ENCODE data around the gene SERP2.

The SERP2 gene

DNA sequence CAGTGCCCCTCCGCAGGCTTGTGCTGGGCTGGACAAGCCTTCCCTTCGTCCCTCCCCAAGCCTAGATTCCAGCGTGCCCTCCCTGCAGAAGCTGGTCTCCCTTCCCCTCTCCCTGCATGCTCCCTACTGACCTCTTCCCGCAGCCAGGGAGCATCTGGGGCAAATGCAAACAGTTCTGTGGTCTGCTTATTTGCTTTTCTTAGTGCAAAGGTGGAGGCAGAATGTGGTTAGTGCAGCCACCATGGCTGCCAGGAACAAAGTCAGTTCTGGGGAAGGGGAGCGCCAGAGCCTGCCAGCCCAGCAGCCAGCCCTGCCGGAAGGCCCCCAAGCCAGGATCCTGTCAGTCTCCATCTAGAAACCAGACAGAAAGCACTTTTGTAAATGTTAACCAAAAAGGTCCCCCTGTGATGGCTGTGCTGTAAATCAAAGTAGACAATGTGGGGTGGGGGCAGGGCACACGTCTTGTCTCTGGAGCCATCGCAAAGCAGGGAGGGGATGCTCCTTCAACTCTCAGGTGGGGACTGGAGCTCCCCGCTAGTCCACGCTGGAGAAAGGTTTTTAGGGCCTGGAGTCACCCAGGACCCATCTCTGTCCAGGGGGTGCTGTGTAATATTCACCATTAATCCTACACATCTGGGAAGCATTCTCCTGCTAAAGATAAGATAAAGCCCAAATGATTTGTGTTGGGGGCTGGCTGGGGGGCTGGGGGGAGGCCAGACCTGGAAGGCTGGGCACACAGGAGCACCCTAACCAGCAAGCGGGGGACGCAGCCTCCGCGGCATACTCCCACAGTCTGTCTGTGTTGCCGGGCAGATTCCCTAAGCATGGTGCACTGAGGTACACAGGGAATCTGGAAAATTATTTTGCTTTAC lies 30.9 kb downstream of the SERP2 start:
- Histone ChIP-seq H3K27me3 (ENCODE audit: control insufficient read depth in 1 of 2, insufficient read depth in 2 of 2, low read length in 2 of 2) (no peaks in the 10 kb centered on the region), H3K36me3 (ENCODE audit: insufficient read depth, low read length) (no peaks in the 10 kb centered on the region), H3K9me3 (ENCODE audit: low read length) (no peaks in the 10 kb centered on the region), H3K4me1 (ENCODE audit: insufficient read depth, low read length) (no peaks in the 10 kb centered on the region), H3K9ac (ENCODE audit: low read length) (no peak overlapping the region), H3K4me3 (ENCODE audit: low read depth in 1 of 2, low read length in 2 of 2) (no peak overlapping the region), H3K27ac (ENCODE audit: low read depth, low read length) (no peak overlapping the region)

DNA sequence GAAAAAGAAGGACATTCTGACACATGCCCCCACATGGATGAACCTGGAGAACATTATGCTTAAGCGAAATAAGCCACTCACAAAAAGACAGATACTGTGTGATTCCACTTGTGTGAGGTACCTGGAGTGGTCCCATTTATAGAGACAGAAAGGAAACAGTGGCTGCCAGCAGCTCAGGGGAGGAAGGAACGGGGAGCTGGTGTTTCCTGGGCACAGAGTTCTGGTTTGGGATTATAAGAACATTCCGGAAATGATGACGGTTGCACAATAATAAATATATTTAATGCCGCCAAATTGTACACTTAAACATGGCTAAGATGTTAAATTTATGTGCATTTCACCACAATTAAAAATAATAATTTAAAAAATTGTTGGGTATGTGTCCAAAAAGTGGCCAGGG lies 33.0 kb downstream of the SERP2 start:
- no peak overlapping the region for H3K27ac ChIP-seq (ENCODE audit: low read depth, low read length)

DNA sequence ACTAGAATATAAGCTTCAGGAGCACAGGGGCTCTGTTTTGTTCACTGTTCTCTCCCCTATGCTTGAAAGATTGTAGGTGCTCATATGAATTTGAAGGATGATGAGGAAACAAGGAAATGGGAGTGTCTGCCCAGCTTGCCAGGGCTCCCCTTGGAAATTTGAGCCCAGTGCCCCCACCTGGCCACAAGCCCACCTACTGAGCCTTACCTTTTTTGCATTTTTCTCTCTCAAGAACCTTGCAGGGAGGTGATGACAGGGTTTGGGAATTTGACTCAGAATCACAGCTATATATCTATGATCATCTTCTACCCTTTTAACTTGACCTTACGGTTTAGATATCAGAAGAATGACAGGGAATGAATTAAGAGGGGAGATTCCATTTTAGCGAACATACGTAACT lies 33.8 kb downstream of the SERP2 start:
- no peaks in the 10 kb centered on the region for H3K27me3 ChIP-seq (ENCODE audit: control insufficient read depth in 1 of 2, insufficient read depth in 2 of 2, low read length in 2 of 2)
- no peak overlapping the region for H3K27ac ChIP-seq (ENCODE audit: low read depth, low read length)
- no peaks in the 10 kb centered on the region for H3K9me3 ChIP-seq (ENCODE audit: low read length)
- no peak overlapping the region for H3K9ac ChIP-seq (ENCODE audit: low read length)
- no peaks in the 10 kb centered on the region for H3K36me3 ChIP-seq (ENCODE audit: insufficient read depth, low read length)
- no peak overlapping the region for H3K4me3 ChIP-seq (ENCODE audit: low read depth in 1 of 2, low read length in 2 of 2)
- no peaks in the 10 kb centered on the region for H3K4me1 ChIP-seq (ENCODE audit: insufficient read depth, low read length)

More for the DNA sequence above, 33.0 kb downstream of the SERP2 start:
- no peaks in the 10 kb centered on the region for H3K27me3 ChIP-seq (ENCODE audit: control insufficient read depth in 1 of 2, insufficient read depth in 2 of 2, low read length in 2 of 2)
- H3K9me3 ChIP-seq (ENCODE audit: low read length) = no peaks in the 10 kb centered on the region
- no peak overlapping the region for H3K9ac ChIP-seq (ENCODE audit: low read length)
- no peaks in the 10 kb centered on the region for H3K4me1 ChIP-seq (ENCODE audit: insufficient read depth, low read length)
- no peak overlapping the region for H3K4me3 ChIP-seq (ENCODE audit: low read depth in 1 of 2, low read length in 2 of 2)
- no peaks in the 10 kb centered on the region for H3K36me3 ChIP-seq (ENCODE audit: insufficient read depth, low read length)

DNA sequence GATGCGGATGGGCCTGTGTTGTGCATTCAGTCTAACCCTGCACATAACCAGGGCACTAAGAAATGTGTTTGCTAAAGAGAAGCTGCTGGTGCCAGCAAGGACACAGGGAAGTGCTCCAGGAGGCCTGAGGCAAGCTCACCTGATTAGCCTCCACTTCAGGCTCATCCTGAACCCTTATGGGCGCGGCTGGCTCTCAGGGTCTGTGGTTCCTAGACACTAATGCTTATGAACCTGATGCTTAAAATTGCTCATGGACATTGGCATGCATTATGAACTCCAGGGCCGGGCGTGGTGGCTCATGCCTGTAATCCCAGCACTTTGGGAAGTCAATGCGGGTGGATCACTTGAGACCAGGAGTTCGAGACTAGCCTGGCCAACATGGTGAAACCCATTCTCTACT lies 34.3 kb downstream of the SERP2 start:
- no peak overlapping the region for H3K4me3 ChIP-seq (ENCODE audit: low read depth in 1 of 2, low read length in 2 of 2)
- H3K4me1 ChIP-seq (ENCODE audit: insufficient read depth, low read length) = no peaks in the 10 kb centered on the region
- no peaks in the 10 kb centered on the region for H3K36me3 ChIP-seq (ENCODE audit: insufficient read depth, low read length)
- H3K9me3 ChIP-seq (ENCODE audit: low read length) = no peaks in the 10 kb centered on the region
- no peak overlapping the region for H3K9ac ChIP-seq (ENCODE audit: low read length)
- H3K27me3 ChIP-seq (ENCODE audit: control insufficient read depth in 1 of 2, insufficient read depth in 2 of 2, low read length in 2 of 2) = no peaks in the 10 kb centered on the region
- no peak overlapping the region for H3K27ac ChIP-seq (ENCODE audit: low read depth, low read length)

DNA sequence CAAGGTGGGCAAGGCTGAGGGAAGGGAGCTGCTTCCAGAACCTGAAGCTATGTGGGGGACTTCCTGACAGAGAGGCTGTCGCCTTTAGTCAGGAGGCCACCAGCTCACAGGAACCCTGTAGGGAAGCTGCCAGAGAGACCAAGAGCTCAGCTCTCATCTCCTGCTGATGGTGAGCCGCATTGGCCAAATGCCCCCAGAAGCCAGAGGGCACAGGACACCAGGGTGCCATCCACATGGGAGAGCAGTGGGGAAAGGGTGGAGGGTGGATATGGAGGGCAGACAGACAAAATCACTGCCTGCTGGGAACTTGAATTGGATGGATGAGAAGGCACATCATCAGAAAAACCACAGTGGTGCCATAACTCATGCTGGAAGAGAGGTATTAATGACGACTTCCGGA lies 36.0 kb downstream of the SERP2 start:
- Histone ChIP-seq H3K4me3 (ENCODE audit: low read depth in 1 of 2, low read length in 2 of 2) (no peak overlapping the region), H3K27me3 (ENCODE audit: control insufficient read depth in 1 of 2, insufficient read depth in 2 of 2, low read length in 2 of 2) (no peaks in the 10 kb centered on the region), H3K36me3 (ENCODE audit: insufficient read depth, low read length) (no peaks in the 10 kb centered on the region), H3K27ac (ENCODE audit: low read depth, low read length) (no peak overlapping the region), H3K9ac (ENCODE audit: low read length) (no peak overlapping the region), H3K4me1 (ENCODE audit: insufficient read depth, low read length) (no peaks in the 10 kb centered on the region), H3K9me3 (ENCODE audit: low read length) (no peaks in the 10 kb centered on the region)

DNA sequence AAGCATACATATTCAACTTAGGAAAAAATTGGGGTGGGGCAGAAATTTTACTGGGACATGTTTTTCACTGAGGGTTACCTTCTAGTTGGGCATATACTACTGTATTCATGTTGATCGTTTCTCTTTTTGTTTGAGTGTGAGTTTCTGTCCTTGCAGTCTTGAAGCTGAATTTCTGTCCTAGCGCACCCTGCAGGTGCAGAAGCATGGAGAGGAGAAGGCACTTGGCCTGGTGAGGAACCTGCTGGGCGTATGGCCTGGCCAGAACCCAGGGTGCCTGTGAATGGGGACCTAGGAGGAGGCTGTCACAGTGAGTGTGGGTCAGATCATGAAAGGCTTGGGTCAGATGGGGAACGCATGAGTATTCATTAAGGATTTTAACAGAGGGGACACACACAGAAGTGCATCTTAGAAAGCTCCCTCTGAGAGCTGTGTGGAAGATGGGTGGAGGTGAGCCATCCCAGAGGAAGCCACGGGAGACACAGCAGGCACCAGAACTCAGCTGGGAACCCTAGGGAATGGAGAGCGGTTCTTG lies 36.8 kb downstream of the SERP2 start:
- H3K36me3 ChIP-seq (ENCODE audit: insufficient read depth, low read length) = no peaks in the 10 kb centered on the region
- no peak overlapping the region for H3K4me3 ChIP-seq (ENCODE audit: low read depth in 1 of 2, low read length in 2 of 2)
- no peaks in the 10 kb centered on the region for H3K9me3 ChIP-seq (ENCODE audit: low read length)

DNA sequence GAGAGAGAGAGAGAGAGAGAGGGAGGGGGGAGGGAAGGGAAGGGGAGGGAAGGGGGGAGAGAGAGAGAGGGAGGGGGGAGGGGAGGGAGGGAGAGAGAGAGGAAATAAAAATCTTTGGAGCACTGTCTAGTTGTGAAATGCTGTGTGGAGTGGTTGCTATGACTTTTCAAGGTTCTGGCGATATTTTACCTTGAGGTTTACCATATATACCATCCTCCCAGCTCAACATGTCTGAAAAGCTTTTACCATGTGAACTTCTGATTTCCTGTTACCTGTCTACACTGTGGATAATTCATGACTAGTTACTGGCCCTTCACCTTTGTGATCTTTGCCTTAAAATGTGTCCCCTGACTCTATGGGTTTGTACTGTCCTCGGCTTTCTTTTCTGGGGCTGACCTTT lies 38.2 kb downstream of the SERP2 start:
- Histone ChIP-seq H3K36me3 (ENCODE audit: insufficient read depth, low read length) (no peaks in the 10 kb centered on the region), H3K27me3 (ENCODE audit: control insufficient read depth in 1 of 2, insufficient read depth in 2 of 2, low read length in 2 of 2) (no peaks in the 10 kb centered on the region), H3K9ac (ENCODE audit: low read length) (no peak overlapping the region), H3K4me3 (ENCODE audit: low read depth in 1 of 2, low read length in 2 of 2) (no peak overlapping the region), H3K27ac (ENCODE audit: low read depth, low read length) (no peak overlapping the region), H3K4me1 (ENCODE audit: insufficient read depth, low read length) (no peaks in the 10 kb centered on the region), H3K9me3 (ENCODE audit: low read length) (no peaks in the 10 kb centered on the region)

More for the DNA sequence above, 36.8 kb downstream of the SERP2 start:
- no peak overlapping the region for H3K9ac ChIP-seq (ENCODE audit: low read length)
- no peaks in the 10 kb centered on the region for H3K27me3 ChIP-seq (ENCODE audit: control insufficient read depth in 1 of 2, insufficient read depth in 2 of 2, low read length in 2 of 2)
- H3K27ac ChIP-seq (ENCODE audit: low read depth, low read length) = no peak overlapping the region
- no peaks in the 10 kb centered on the region for H3K4me1 ChIP-seq (ENCODE audit: insufficient read depth, low read length)

DNA sequence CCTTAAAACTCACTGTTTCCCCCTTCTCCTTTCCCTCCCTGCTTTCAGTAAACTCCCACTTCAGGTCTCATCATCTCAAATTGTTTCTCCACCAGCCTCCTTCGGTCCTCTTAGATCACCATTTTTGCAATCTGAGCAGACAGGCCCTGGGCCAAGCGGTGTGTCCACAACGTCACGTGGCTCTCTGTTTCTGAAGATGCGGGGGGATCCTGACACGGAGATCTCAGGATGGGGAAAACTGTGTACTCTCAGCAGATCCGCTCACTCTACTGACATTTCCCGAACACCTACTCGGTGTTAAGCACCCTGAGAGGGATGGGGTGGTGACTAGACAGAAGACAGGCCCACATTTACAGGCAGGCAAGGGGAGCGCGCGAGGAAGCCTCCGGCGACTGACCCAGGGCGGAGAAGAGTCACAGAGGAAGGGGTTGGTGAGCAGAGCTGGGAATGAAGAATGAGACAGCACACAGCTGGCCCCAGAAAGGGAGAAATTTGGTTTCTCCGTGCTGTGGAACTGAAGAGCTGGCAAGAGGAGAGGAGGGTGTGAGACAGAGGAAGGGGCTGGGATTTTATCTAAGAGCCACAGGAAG lies 38.8 kb downstream of the SERP2 start:
- H3K27ac ChIP-seq (ENCODE audit: low read depth, low read length) = no peak overlapping the region
- H3K4me3 ChIP-seq (ENCODE audit: low read depth in 1 of 2, low read length in 2 of 2) = no peak overlapping the region
- H3K4me1 ChIP-seq (ENCODE audit: insufficient read depth, low read length) = no peaks in the 10 kb centered on the region
- no peaks in the 10 kb centered on the region for H3K36me3 ChIP-seq (ENCODE audit: insufficient read depth, low read length)
- H3K9ac ChIP-seq (ENCODE audit: low read length) = no peak overlapping the region
- H3K27me3 ChIP-seq (ENCODE audit: control insufficient read depth in 1 of 2, insufficient read depth in 2 of 2, low read length in 2 of 2) = no peaks in the 10 kb centered on the region
- H3K9me3 ChIP-seq (ENCODE audit: low read length) = no peaks in the 10 kb centered on the region

DNA sequence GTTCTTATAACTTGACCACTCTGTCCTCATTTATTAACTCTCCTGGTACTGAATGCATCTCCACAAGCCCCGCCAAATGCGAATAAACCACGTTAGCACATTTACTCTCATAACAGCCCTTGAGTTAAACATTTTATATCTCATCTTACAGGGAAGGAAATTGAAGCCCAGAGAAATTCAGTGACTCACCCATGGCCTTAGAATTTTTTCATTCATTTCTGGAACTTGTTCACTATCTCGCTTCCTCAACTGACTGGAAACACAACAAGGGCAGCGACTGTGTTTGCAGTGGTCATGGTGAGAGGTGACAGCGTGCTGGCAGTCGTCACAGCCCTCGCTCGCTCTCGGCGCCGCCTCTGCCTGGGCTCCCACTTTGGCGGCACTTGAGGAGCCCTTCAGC lies 39.5 kb downstream of the SERP2 start:
- H3K9me3 ChIP-seq (ENCODE audit: low read length) = no peaks in the 10 kb centered on the region
- no peaks in the 10 kb centered on the region for H3K27me3 ChIP-seq (ENCODE audit: control insufficient read depth in 1 of 2, insufficient read depth in 2 of 2, low read length in 2 of 2)
- no peaks in the 10 kb centered on the region for H3K4me1 ChIP-seq (ENCODE audit: insufficient read depth, low read length)
- H3K27ac ChIP-seq (ENCODE audit: low read depth, low read length) = no peak overlapping the region
- no peak overlapping the region for H3K4me3 ChIP-seq (ENCODE audit: low read depth in 1 of 2, low read length in 2 of 2)
- no peak overlapping the region for H3K9ac ChIP-seq (ENCODE audit: low read length)
- no peaks in the 10 kb centered on the region for H3K36me3 ChIP-seq (ENCODE audit: insufficient read depth, low read length)

DNA sequence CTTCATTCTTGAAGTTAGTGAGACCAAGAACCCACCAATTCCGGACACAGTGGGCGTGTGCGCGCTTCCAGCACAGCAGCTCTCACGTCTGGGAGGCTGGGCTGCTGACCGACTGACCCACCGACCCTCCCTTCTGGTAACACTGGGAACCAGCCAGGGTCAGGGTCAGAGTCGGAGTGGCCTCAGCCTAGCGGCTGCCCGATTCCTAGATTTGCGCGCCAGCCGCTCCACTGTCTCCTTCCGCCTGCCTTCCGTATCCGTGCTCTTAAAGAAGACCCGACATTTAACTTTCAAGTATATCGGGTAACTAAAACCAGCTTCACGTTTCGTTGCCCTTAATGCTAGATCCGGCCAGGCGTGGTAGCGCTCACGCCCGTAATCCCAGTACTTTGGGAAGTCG lies 41.1 kb downstream of the SERP2 start:
- Histone ChIP-seq H3K4me3 (ENCODE audit: low read depth in 1 of 2, low read length in 2 of 2) (no peak overlapping the region), H3K36me3 (ENCODE audit: insufficient read depth, low read length) (no peaks in the 10 kb centered on the region), H3K9ac (ENCODE audit: low read length) (no peak overlapping the region), H3K4me1 (ENCODE audit: insufficient read depth, low read length) (no peaks in the 10 kb centered on the region), H3K27me3 (ENCODE audit: control insufficient read depth in 1 of 2, insufficient read depth in 2 of 2, low read length in 2 of 2) (no peaks in the 10 kb centered on the region), H3K9me3 (ENCODE audit: low read length) (no peaks in the 10 kb centered on the region), H3K27ac (ENCODE audit: low read depth, low read length) (no peak overlapping the region)

DNA sequence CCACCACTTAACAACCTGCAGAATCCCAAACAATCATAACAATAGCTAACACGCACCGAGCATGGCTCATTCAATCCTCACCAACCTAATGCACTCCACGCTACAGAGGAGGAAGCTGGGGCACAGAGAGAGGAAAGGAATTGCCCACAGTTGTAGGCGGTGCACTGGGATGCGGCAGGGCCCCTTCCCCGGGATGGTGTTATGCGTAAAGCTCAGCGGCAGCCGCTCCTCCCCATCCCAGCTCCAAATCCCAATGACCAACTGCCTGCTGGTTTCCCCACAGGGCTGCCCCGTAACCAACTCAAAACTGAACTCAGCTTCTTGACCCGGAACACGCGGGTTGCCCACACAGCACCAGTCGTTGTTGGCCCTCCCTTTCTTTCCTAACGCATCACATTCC lies 42.2 kb downstream of the SERP2 start:
- no peaks in the 10 kb centered on the region for H3K4me1 ChIP-seq (ENCODE audit: insufficient read depth, low read length)
- no peaks in the 10 kb centered on the region for H3K27me3 ChIP-seq (ENCODE audit: control insufficient read depth in 1 of 2, insufficient read depth in 2 of 2, low read length in 2 of 2)
- no peak overlapping the region for H3K9ac ChIP-seq (ENCODE audit: low read length)
- no peaks in the 10 kb centered on the region for H3K36me3 ChIP-seq (ENCODE audit: insufficient read depth, low read length)
- H3K9me3 ChIP-seq (ENCODE audit: low read length) = no peaks in the 10 kb centered on the region
- no peak overlapping the region for H3K27ac ChIP-seq (ENCODE audit: low read depth, low read length)
- no peak overlapping the region for H3K4me3 ChIP-seq (ENCODE audit: low read depth in 1 of 2, low read length in 2 of 2)

Measured in muscle layer of colon (tissue), 2 donors.